Liver (tissue), 3 donors: ENCODE results near the gene RBM3.

Source experiments
- EGR1 ChIP-seq, 2 donors: IDR thresholded peaks; 2 replicates each; pipeline ENCODE4 v1.6.1; 2016 to 2018; ENCODE audit warnings: antibody characterized with exemption in 2 of 2, low read depth in 2 of 2
- FOXA1 ChIP-seq: IDR thresholded peaks from 2 replicates; pipeline ENCODE4 v1.6.1; 2016; ENCODE audit warnings: antibody characterized with exemption
- GABPA ChIP-seq, 2 donors: IDR thresholded peaks in 1 of 2; conservative IDR thresholded peaks in 1 of 2; 2 replicates each; pipeline ENCODE4 v1.6.1; 2016; ENCODE audit warnings: antibody characterized with exemption in 2 of 2, mild to moderate bottlenecking in 1 of 2, moderate library complexity in 1 of 2
- JUND ChIP-seq, 2 donors: IDR thresholded peaks; 2 replicates each; pipeline ENCODE4 v1.6.1; 2016; ENCODE audit warnings: antibody characterized with exemption in 2 of 2
- MAX ChIP-seq: IDR thresholded peaks from 2 replicates; pipeline ENCODE4 v1.6.1; 2016; ENCODE audit warnings: antibody characterized with exemption
- RAD21 ChIP-seq, 2 donors: IDR thresholded peaks; 2 replicates each; pipeline ENCODE4 v1.6.1; 2016; ENCODE audit warnings: antibody characterized with exemption in 2 of 2, mild to moderate bottlenecking in 2 of 2
- RXRA ChIP-seq, 2 donors: IDR thresholded peaks; 2 replicates each; pipeline ENCODE4 v1.6.1; 2017 to 2018; ENCODE audit warnings: antibody characterized with exemption in 2 of 2, mild to moderate bottlenecking in 1 of 2
- TAF1 ChIP-seq: conservative IDR thresholded peaks from 2 replicates; pipeline ENCODE4 v1.6.1; 2016; ENCODE audit warnings: antibody characterized with exemption, mild to moderate bottlenecking
- YY1 ChIP-seq: IDR thresholded peaks from 2 replicates; pipeline ENCODE4 v1.6.1; 2016; ENCODE audit warnings: antibody characterized with exemption, mild to moderate bottlenecking
- ZBTB33 ChIP-seq: IDR thresholded peaks from 2 replicates; pipeline ENCODE4 v1.6.1; 2016; ENCODE audit warnings: antibody characterized with exemption
- TF ChIP-seq, protein P1 (sequence below): fragments of 150-350 bp; IDR thresholded peaks from 2 replicates; pipeline ENCODE4 v1.5.1; 2017; ENCODE audit warnings: improper control_type of control experiment, low read depth, low read length; ENCODE audit not compliant: missing input control
- TF ChIP-seq, protein P2 (sequence below): IDR thresholded peaks from 2 replicates; pipeline ENCODE4 v1.6.1; 2016; ENCODE audit warnings: antibody characterized with exemption, mild to moderate bottlenecking
- donor health status: healthy.
- donor health status: healthy.

DNA sequence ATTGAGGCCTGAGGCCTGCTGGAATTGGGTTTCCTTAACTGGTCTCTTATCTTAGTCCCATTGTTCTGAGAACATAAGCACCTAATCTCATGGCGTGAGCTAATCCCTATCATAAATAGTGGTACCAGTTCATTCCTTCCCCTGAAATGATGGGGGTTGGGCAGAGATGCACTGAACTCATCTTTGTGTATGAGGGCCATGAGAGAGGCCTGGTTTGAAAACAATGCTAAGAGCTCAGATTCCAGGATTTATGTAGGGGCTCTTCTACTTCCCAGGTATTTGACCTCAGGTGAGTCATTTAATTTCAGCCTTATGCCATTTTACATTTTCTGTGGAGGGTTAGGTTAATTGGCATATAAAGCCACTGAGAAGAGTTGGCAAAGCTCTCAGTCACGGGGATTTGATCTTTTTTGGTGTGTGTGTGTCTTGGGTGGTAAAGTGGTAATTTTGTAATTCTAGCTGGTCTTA lies 4.4 kb downstream of the RBM3 start:
- TF ChIP-seq, protein P1, sequence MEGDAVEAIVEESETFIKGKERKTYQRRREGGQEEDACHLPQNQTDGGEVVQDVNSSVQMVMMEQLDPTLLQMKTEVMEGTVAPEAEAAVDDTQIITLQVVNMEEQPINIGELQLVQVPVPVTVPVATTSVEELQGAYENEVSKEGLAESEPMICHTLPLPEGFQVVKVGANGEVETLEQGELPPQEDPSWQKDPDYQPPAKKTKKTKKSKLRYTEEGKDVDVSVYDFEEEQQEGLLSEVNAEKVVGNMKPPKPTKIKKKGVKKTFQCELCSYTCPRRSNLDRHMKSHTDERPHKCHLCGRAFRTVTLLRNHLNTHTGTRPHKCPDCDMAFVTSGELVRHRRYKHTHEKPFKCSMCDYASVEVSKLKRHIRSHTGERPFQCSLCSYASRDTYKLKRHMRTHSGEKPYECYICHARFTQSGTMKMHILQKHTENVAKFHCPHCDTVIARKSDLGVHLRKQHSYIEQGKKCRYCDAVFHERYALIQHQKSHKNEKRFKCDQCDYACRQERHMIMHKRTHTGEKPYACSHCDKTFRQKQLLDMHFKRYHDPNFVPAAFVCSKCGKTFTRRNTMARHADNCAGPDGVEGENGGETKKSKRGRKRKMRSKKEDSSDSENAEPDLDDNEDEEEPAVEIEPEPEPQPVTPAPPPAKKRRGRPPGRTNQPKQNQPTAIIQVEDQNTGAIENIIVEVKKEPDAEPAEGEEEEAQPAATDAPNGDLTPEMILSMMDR: no peak
- TF ChIP-seq EGR1 (IDR thresholded peaks at IDR 0.05; ENCODE audit: low read depth in 2 of 2) (no peak), TAF1 (no peak), GABPA (IDR thresholded peaks at IDR 0.05 in 1 of 2, conservative IDR thresholded peaks at IDR 0.05 in 1 of 2) (no peak), MAX (no peak), YY1 (no peak), RAD21 (IDR thresholded peaks at IDR 0.05) (no peak), ZBTB33 (no peak), RXRA (IDR thresholded peaks at IDR 0.05) (no peak), JUND (IDR thresholded peaks at IDR 0.05) (no peak), FOXA1 (no peak)
- TF ChIP-seq, protein P2, sequence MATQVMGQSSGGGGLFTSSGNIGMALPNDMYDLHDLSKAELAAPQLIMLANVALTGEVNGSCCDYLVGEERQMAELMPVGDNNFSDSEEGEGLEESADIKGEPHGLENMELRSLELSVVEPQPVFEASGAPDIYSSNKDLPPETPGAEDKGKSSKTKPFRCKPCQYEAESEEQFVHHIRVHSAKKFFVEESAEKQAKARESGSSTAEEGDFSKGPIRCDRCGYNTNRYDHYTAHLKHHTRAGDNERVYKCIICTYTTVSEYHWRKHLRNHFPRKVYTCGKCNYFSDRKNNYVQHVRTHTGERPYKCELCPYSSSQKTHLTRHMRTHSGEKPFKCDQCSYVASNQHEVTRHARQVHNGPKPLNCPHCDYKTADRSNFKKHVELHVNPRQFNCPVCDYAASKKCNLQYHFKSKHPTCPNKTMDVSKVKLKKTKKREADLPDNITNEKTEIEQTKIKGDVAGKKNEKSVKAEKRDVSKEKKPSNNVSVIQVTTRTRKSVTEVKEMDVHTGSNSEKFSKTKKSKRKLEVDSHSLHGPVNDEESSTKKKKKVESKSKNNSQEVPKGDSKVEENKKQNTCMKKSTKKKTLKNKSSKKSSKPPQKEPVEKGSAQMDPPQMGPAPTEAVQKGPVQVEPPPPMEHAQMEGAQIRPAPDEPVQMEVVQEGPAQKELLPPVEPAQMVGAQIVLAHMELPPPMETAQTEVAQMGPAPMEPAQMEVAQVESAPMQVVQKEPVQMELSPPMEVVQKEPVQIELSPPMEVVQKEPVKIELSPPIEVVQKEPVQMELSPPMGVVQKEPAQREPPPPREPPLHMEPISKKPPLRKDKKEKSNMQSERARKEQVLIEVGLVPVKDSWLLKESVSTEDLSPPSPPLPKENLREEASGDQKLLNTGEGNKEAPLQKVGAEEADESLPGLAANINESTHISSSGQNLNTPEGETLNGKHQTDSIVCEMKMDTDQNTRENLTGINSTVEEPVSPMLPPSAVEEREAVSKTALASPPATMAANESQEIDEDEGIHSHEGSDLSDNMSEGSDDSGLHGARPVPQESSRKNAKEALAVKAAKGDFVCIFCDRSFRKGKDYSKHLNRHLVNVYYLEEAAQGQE: no peak
